Panc1 (cell line): ENCODE results near the gene SKI.

Source experiments
- CTCF ChIP-seq: fragments of 450-650 bp; IDR thresholded peaks from 2 replicates; pipeline ENCODE4 v1.5.1; 2017; ENCODE audit warnings: mild to moderate bottlenecking
- TCF7L2 ChIP-seq: IDR thresholded peaks from 2 replicates; pipeline ENCODE4 v1.6.1; 2011; ENCODE audit warnings: mild to moderate bottlenecking, low read depth, low read length, inconsistent platforms

GRCh38 chr1:2298685-2299084, 70.6 kb downstream of the SKI start:
- TF ChIP-seq CTCF (no peak), TCF7L2 (no peak)
